ENCODE data around the gene ABCA12.

ABCA12 gene

GRCh38 chr2:215084080-215084479 is 54.3 kb downstream of the ABCA12 start:
- no peak for TF ChIP-seq POLR2A (IDR thresholded peaks at IDR 0.05; ENCODE audit: extremely low read depth, insufficient read length)
- TF ChIP-seq MYC (IDR thresholded peaks at IDR 0.05; ENCODE audit: low read depth, low read length), result no peak
- no peak for TF ChIP-seq CTCF (IDR thresholded peaks at IDR 0.05; ENCODE audit: low read depth, low read length)
- no peak for TF ChIP-seq MAX (IDR thresholded peaks at IDR 0.05; ENCODE audit: low read depth, low read length)
- no peak overlapping the region for H3K4me3 ChIP-seq (ENCODE audit: low read depth, low read length)
- no peak for DNase-seq (ENCODE audit: low read depth)

DNA sequence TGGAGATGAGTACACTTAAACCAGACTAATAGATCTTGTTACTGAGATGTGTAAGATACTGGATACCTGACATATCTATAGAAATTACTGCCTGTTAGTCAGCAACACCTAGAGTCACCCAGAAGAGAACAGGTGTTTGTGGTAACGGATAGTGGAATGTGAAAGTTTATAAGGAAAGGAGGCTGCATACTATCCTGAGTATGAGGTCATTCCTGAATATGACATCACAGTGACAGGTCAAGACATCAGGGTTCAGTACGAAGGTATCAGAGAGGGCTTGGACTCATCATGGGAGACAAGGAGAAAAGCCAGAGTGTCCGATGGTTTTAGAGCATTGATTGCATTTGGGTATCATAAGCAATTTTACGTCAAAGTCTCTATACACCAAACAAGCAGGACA is 55.3 kb downstream of the ABCA12 start:
- no peak overlapping the region for H3K4me3 ChIP-seq (ENCODE audit: low read depth, low read length)
- DNase-seq (ENCODE audit: low read depth), result no peak
- no peak for TF ChIP-seq POLR2A (IDR thresholded peaks at IDR 0.05; ENCODE audit: extremely low read depth, insufficient read length)
- TF ChIP-seq MAX (IDR thresholded peaks at IDR 0.05; ENCODE audit: low read depth, low read length), result no peak
- TF ChIP-seq MYC (IDR thresholded peaks at IDR 0.05; ENCODE audit: low read depth, low read length), result no peak
- no peak for TF ChIP-seq CTCF (IDR thresholded peaks at IDR 0.05; ENCODE audit: low read depth, low read length)

GRCh38 chr2:215082446-215082845 is 56.0 kb downstream of the ABCA12 start:
- no peak for DNase-seq (ENCODE audit: low read depth)
- H3K4me3 ChIP-seq (ENCODE audit: low read depth, low read length), result no peak overlapping the region
- TF ChIP-seq MAX (IDR thresholded peaks at IDR 0.05; ENCODE audit: low read depth, low read length) (no peak), CTCF (IDR thresholded peaks at IDR 0.05; ENCODE audit: low read depth, low read length) (no peak), POLR2A (IDR thresholded peaks at IDR 0.05; ENCODE audit: extremely low read depth, insufficient read length) (no peak), MYC (IDR thresholded peaks at IDR 0.05; ENCODE audit: low read depth, low read length) (no peak)

DNA sequence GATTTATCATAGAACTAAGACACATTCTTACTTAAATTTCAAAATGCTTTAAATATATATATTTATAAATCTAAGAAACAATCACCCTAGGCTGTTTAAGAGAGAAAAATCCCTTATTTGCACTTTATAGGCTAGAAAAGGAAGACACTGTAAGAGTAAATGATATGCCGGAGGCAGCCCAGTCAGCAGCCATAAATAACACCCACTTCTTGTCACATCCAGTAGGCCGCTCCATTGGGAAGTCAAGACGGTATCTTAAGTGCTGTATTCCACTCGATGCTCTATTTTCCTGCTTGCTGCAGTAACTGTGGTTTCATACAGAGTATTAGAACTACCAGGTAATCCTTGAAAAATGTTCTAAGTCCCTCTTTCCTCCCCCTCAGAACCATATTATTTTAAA is 57.9 kb downstream of the ABCA12 start:
- DNase-seq (ENCODE audit: low read depth), result no peak
- TF ChIP-seq MYC (IDR thresholded peaks at IDR 0.05; ENCODE audit: low read depth, low read length) (no peak), CTCF (IDR thresholded peaks at IDR 0.05; ENCODE audit: low read depth, low read length) (no peak), POLR2A (IDR thresholded peaks at IDR 0.05; ENCODE audit: extremely low read depth, insufficient read length) (no peak), MAX (IDR thresholded peaks at IDR 0.05; ENCODE audit: low read depth, low read length) (no peak)
- no peak overlapping the region for H3K4me3 ChIP-seq (ENCODE audit: low read depth, low read length)

- no peak for DNase-seq (ENCODE audit: low read depth)
- no peak overlapping the region for H3K4me3 ChIP-seq (ENCODE audit: low read depth, low read length)
- TF ChIP-seq POLR2A (IDR thresholded peaks at IDR 0.05; ENCODE audit: extremely low read depth, insufficient read length) (no peak), CTCF (IDR thresholded peaks at IDR 0.05; ENCODE audit: low read depth, low read length) (no peak), MYC (IDR thresholded peaks at IDR 0.05; ENCODE audit: low read depth, low read length) (no peak), MAX (IDR thresholded peaks at IDR 0.05; ENCODE audit: low read depth, low read length) (no peak)
These were observed 66.8 kb downstream of the ABCA12 start for GRCh38 chr2:215071676-215072075.

DNA sequence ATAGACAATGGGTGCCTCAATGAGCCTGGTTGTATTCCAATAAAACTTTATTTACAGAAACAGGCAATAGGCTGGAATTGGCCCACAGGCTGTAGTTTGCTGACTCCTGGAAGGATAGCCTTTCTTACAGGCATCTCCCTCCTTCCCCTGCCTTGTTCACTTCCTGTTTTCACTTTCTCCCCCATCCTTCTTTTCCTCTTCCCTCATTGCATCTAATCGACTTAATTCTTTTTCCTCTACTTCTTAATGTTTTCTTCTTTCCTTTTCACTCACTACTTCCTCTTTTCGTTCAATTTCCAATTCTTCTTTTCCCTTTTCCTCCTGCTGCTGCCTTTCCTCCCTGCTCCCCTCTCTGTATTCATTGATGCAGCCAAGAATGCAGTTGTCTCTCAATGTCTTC is 70.0 kb downstream of the ABCA12 start:
- TF ChIP-seq CTCF (IDR thresholded peaks at IDR 0.05; ENCODE audit: low read depth, low read length), result no peak
- TF ChIP-seq MYC (IDR thresholded peaks at IDR 0.05; ENCODE audit: low read depth, low read length), result no peak
- no peak for TF ChIP-seq MAX (IDR thresholded peaks at IDR 0.05; ENCODE audit: low read depth, low read length)
- no peak for TF ChIP-seq POLR2A (IDR thresholded peaks at IDR 0.05; ENCODE audit: extremely low read depth, insufficient read length)
- no peak for DNase-seq (ENCODE audit: low read depth)
- no peak overlapping the region for H3K4me3 ChIP-seq (ENCODE audit: low read depth, low read length)

Measured in NB4 (cell line).